HCT116 (cell line): ENCODE measurements around the gene GK. TPM values are rescaled to one million over a fixed set of nuclear protein-coding genes. Genes with fewer than 3 reads are reported as not detected.

ENCODE experiments used
- ATAC-seq: fragments of 200-7000 bp; cut with Tn5 transposase; 2 replicates; pipeline ENCODE4 v1.9.1; 2020; ENCODE audit warnings: mild to moderate bottlenecking, moderate library complexity
- BruUV-seq: library from RNA; stranded (reverse); fragments of 400-500 nt; replicated peaks from 2 replicates; lab custom pipeline; 2021; lab: Mats Ljungman, UMichigan
- CTCF ChIA-PET: fragments of 300-600 bp; sonication (Branson Sonifier 250); formaldehyde crosslinking; loops from one replicate; lab custom pipeline; 2021; ENCODE audit warnings: antibody characterized with exemption; lab: Charles Lee
- POLR2A ChIA-PET: fragments of 300-600, 350-600 bp; sonication (Branson Sonifier 250); formaldehyde crosslinking; loops from one replicate; lab custom pipeline; 2021; ENCODE audit warnings: antibody characterized with exemption; lab: Charles Lee
- RAD21 ChIA-PET, 2 experiments: fragments of 300-600 bp; sonication (Branson Sonifier 250); formaldehyde crosslinking; loops; one replicate each; lab custom pipeline; 2023; ENCODE audit warnings: low total read pairs in 2 of 2; ENCODE audit not compliant: uncharacterized antibody in 2 of 2, unreplicated experiment in 2 of 2, low non-redundant PET in 1 of 2; lab: Charles Lee
- DNase-seq: peaks from one replicate; pipeline ENCODE4 v3.0.0-alpha.2; 2010; ENCODE audit warnings: low read depth, low spot score
- H2AFZ ChIP-seq: fragments of 200-600 bp; shearing (Covaris generic), sonication (generic); 2 replicates; pipeline ENCODE4 v1.6.1; 2017; ENCODE audit warnings: low read depth, mixed run types, mixed read lengths, antibody characterized with exemption, low read length; ENCODE audit not compliant: poor library complexity, severe bottlenecking
- H3K27ac ChIP-seq: 2 replicates; pipeline ENCODE4 v1.5.1; 2012; ENCODE audit warnings: low read depth, low read length
- H3K27me3 ChIP-seq: fragments of 200-600 bp; sonication (generic); 2 replicates; pipeline ENCODE4 v1.6.1; 2016; ENCODE audit warnings: mixed run types, low read length, mixed read lengths; ENCODE audit not compliant: insufficient read depth
- H3K36me3 ChIP-seq, 2 experiments: fragments of 200-500 bp in 1 of 2; fragments of 200-600 bp in 1 of 2; sonication (Bioruptor generic) in 1 of 2; sonication (generic) in 1 of 2; 2 replicates each; pipeline versions ENCODE4 v1.5.1 to v1.6.1; 2014 to 2016; ENCODE audit warnings: low read length in 2 of 2, inconsistent platforms in 1 of 2, mixed read lengths in 1 of 2, mixed run types in 1 of 2; ENCODE audit not compliant: insufficient read depth in 2 of 2, control insufficient read depth in 1 of 2
- H3K4me1 ChIP-seq, 2 experiments: fragments of 200-600 bp in 1 of 2; sonication (generic) in 1 of 2; 2 replicates each; pipeline versions ENCODE4 v1.5.1 to v1.6.1; 2012 to 2017; ENCODE audit warnings: low read length in 2 of 2, inconsistent platforms in 1 of 2, mild to moderate bottlenecking in 1 of 2, mixed read lengths in 1 of 2, mixed run types in 1 of 2, moderate library complexity in 1 of 2; ENCODE audit not compliant: insufficient read depth in 2 of 2, control insufficient read depth in 1 of 2
- H3K4me2 ChIP-seq: fragments of 200-600 bp; sonication (generic); 2 replicates; pipeline ENCODE4 v1.6.1; 2017; ENCODE audit warnings: mixed run types, low read length, mixed read lengths
- H3K4me3 ChIP-seq, 2 experiments: fragments of 200-600 bp in 1 of 2; sonication (generic) in 1 of 2; replicated peaks in 1 of 2; 2 replicates each; pipeline ENCODE4 v1.5.1; 2011 to 2016; ENCODE audit warnings: low read length in 2 of 2, control low read depth in 1 of 2, low read depth in 1 of 2, mild to moderate bottlenecking in 1 of 2, mixed read lengths in 1 of 2, mixed run types in 1 of 2
- H3K79me2 ChIP-seq: fragments of 200-600 bp; sonication (generic); 2 replicates; pipeline ENCODE4 v1.6.1; 2017; ENCODE audit warnings: mild to moderate bottlenecking, mixed run types, low read length, moderate library complexity, mixed read lengths; ENCODE audit not compliant: insufficient read depth
- H3K9ac ChIP-seq: fragments of 200-600 bp; sonication (generic); 2 replicates; pipeline ENCODE4 v1.6.1; 2016; ENCODE audit warnings: low read length, mixed read lengths
- H3K9me2 ChIP-seq: fragments of 200-600 bp; sonication (generic), shearing (Covaris generic); 2 replicates; pipeline ENCODE4 v1.6.1; 2017; ENCODE audit warnings: mixed run types, mild to moderate bottlenecking, moderate library complexity; ENCODE audit not compliant: insufficient read depth
- H3K9me3 ChIP-seq, 2 experiments: fragments of 200-500 bp in 1 of 2; fragments of 200-600 bp in 1 of 2; sonication (Bioruptor generic) in 1 of 2; sonication (generic) in 1 of 2; 2 replicates each; pipeline ENCODE4 v1.6.1; 2014 to 2017; ENCODE audit warnings: low read length in 2 of 2, mixed read lengths in 2 of 2, inconsistent platforms in 1 of 2, low read depth in 1 of 2, mild to moderate bottlenecking in 1 of 2, mixed run types in 1 of 2, moderate library complexity in 1 of 2; ENCODE audit not compliant: control insufficient read depth in 1 of 2, insufficient read depth in 1 of 2
- H4K20me1 ChIP-seq: fragments of 200-600 bp; sonication (generic), shearing (Covaris generic); 2 replicates; pipeline ENCODE4 v1.6.1; 2017; ENCODE audit warnings: mixed run types, mild to moderate bottlenecking, moderate library complexity; ENCODE audit not compliant: insufficient read depth
- CBX3 ChIP-seq: IDR thresholded peaks from 2 replicates; pipeline ENCODE4 v1.6.1; 2012; ENCODE audit warnings: low read depth
- EGR1 ChIP-seq: IDR thresholded peaks from 2 replicates; pipeline ENCODE4 v1.6.1; 2012; ENCODE audit warnings: low read depth
- ELF1 ChIP-seq: IDR thresholded peaks from 2 replicates; pipeline ENCODE4 v1.6.1; 2012; ENCODE audit warnings: low read depth, borderline replicate concordance
- POLR2A ChIP-seq: IDR thresholded peaks from 2 replicates; pipeline ENCODE4 v1.7.0; 2011; ENCODE audit warnings: borderline replicate concordance; ENCODE audit not compliant: insufficient read depth, insufficient read length; ENCODE audit errors: extremely low read depth
- SRF ChIP-seq: IDR thresholded peaks from 2 replicates; pipeline ENCODE4 v1.6.1; 2012; ENCODE audit warnings: low read depth
- TCF7L2 ChIP-seq: IDR thresholded peaks from 2 replicates; pipeline ENCODE4 v1.7.0; 2011; ENCODE audit warnings: borderline replicate concordance, inconsistent platforms; ENCODE audit not compliant: insufficient read depth, insufficient read length; ENCODE audit errors: extremely low read depth
- YY1 ChIP-seq: IDR thresholded peaks from 2 replicates; pipeline ENCODE4 v1.6.1; 2011; ENCODE audit warnings: low read length, low read depth, moderate library complexity, mild to moderate bottlenecking; ENCODE audit not compliant: insufficient replicate concordance; ENCODE audit errors: extremely low read depth
- ZFX ChIP-seq: fragments of 450-650 bp; IDR thresholded peaks from 2 replicates; pipeline ENCODE4 v1.6.1; 2017
- ZNF274 ChIP-seq: fragments of 200-500 bp; sonication (Bioruptor generic); IDR thresholded peaks from 2 replicates; pipeline ENCODE4 v1.6.1; 2014; ENCODE audit warnings: mild to moderate bottlenecking, low read depth, low read length, inconsistent platforms
- intact Hi-C: fragments of 100-400 bp; cut with micrococcal nuclease; formaldehyde crosslinking; loops from 2 replicates; pipeline ENCODE4 v1.10.0; 2022
- total RNA-seq: library from RNA; stranded (reverse); gene quantifications from one replicate; pipeline ENCODE4 v1.2.1, GENCODE V29; 2021; ENCODE audit not compliant: unreplicated experiment
- TF ChIP-seq, protein P1 (sequence below): IDR thresholded peaks from 2 replicates; pipeline ENCODE4 v1.6.1; 2012

Gene GK
- total RNA-seq, 1 experiment from 2014 or later = 4.3 TPM

DNA sequence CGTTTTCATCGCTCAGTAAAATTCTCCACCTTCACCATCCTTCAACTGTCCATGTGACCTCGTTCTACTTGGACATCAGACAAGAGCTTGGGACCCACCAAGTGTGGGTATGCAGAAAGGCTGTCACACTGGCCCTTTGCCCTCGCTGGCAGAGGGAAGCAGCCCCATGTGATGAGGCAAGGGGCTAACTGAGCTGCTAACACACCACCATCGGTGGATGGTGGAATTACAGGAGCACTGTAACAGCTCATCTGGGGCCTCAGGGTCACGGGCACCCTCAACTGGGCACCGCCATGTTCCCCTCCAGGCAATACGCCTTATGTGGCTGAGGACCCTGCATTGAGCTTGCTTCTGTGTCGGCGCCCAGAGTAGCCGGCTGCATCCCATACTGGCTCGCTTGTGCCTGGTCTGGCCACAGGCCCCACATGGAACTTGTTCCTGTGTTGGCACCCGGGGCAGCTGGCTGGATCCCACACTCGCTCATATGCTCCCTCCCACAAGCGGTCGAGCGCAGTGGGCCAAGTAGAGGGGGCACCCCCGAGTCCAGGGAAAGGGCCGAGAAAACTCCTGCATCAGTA is 126.3 kb downstream of the GK start:
- no peak for DNase-seq
- Histone ChIP-seq H3K27me3 (no peaks in the 10 kb centered on the region), H3K27ac (no peak overlapping the region), H4K20me1 (no peaks in the 10 kb centered on the region), H3K36me3 (no peaks in the 10 kb centered on the region), H3K79me2 (no peaks in the 10 kb centered on the region), H3K4me1 (no peaks in the 10 kb centered on the region), H3K9me2 (no peaks in the 10 kb centered on the region), H3K9ac (no peak overlapping the region), H3K4me2 (no peak overlapping the region), H3K4me3 (no peak overlapping the region), H3K9me3 (no peaks in the 10 kb centered on the region), H2AFZ (no peak overlapping the region)
- intact Hi-C loops = no loop called here
- no TSS peak for BruUV-seq
- no peak for TF ChIP-seq ZFX
- TF ChIP-seq ELF1 = no peak
- no peak for TF ChIP-seq EGR1
- no peak for TF ChIP-seq SRF
- no peak for TF ChIP-seq YY1
- TF ChIP-seq ZNF274 = no peak
- TF ChIP-seq, protein P1, sequence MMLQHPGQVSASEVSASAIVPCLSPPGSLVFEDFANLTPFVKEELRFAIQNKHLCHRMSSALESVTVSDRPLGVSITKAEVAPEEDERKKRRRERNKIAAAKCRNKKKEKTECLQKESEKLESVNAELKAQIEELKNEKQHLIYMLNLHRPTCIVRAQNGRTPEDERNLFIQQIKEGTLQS = no peak
- no peak for TF ChIP-seq CBX3
- TF ChIP-seq POLR2A = no peak
- no peak for TF ChIP-seq TCF7L2
- CTCF ChIA-PET = no interaction called here
- RAD21 ChIA-PET = no interaction called here
- no peak for ATAC-seq
- POLR2A ChIA-PET = no interaction called here

Other genes with a start within 250 kb of the GK start
- not detected for gene TASL, start 75.7 kb upstream of the GK start, total RNA-seq
- gene TAB3, start 235.8 kb downstream of the GK start, total RNA-seq = 11.2 TPM